GM23338 (cell line): ENCODE data around the gene F12. TPM values are rescaled to one million over a fixed set of nuclear protein-coding genes. Genes with fewer than 3 reads are reported as not detected.

Experiments used
- ATAC-seq: fragments of 200-7000 bp; cut with Tn5 transposase; 3 replicates; pipeline ENCODE4 v1.9.1; 2020
- DNase-seq: peaks from one replicate; pipeline ENCODE4 v3.0.0-alpha.2; 2015; ENCODE audit warnings: low spot score
- H2AFZ ChIP-seq: fragments of 200-600 bp; sonication (generic); 2 replicates; pipeline ENCODE4 v1.8.0; 2016; ENCODE audit warnings: antibody characterized with exemption, mild to moderate bottlenecking, moderate library complexity
- H3F3A ChIP-seq: fragments of 200-600 bp; sonication (generic); replicated peaks from 2 replicates; pipeline ENCODE4 v1.8.0; 2017; ENCODE audit warnings: antibody characterized with exemption, mixed run types, low read depth
- H3K27ac ChIP-seq: fragments of 200-600 bp; sonication (generic); 2 replicates; pipeline ENCODE4 v1.6.1; 2016; ENCODE audit warnings: low read depth
- H3K27me3 ChIP-seq: fragments of 200-600 bp; sonication (generic); 2 replicates; pipeline ENCODE4 v1.8.0; 2016; ENCODE audit warnings: mild to moderate bottlenecking, mixed run types, moderate library complexity; ENCODE audit not compliant: insufficient read depth
- H3K36me3 ChIP-seq: fragments of 200-600 bp; sonication (generic); 2 replicates; pipeline ENCODE4 v1.8.0; 2016; ENCODE audit warnings: mild to moderate bottlenecking; ENCODE audit not compliant: insufficient read depth
- H3K4me1 ChIP-seq: fragments of 200-600 bp; sonication (generic); 2 replicates; pipeline ENCODE4 v1.8.0; 2016; ENCODE audit warnings: mild to moderate bottlenecking, moderate library complexity; ENCODE audit not compliant: insufficient read depth
- H3K4me2 ChIP-seq: fragments of 200-600 bp; sonication (generic); 2 replicates; pipeline ENCODE4 v1.7.1; 2017; ENCODE audit warnings: mixed run types
- H3K4me3 ChIP-seq: fragments of 200-600 bp; sonication (generic); 2 replicates; pipeline ENCODE4 v1.6.1; 2016; ENCODE audit warnings: mixed run types
- H3K79me2 ChIP-seq: fragments of 200-600 bp; sonication (generic); replicated peaks from 2 replicates; pipeline ENCODE4 v1.8.0; 2017; ENCODE audit warnings: mild to moderate bottlenecking; ENCODE audit not compliant: insufficient read depth
- H3K9me2 ChIP-seq: fragments of 200-600 bp; sonication (generic); 2 replicates; pipeline ENCODE4 v1.8.0; 2017; ENCODE audit not compliant: insufficient read depth
- H4K20me1 ChIP-seq: fragments of 200-600 bp; sonication (generic); replicated peaks from 2 replicates; pipeline ENCODE4 v1.8.0; 2017; ENCODE audit warnings: mild to moderate bottlenecking; ENCODE audit not compliant: insufficient read depth
- H3K27ac Mint-ChIP-seq: 2 replicates; pipeline ENCODE4 v1.8.0; 2020; ENCODE audit warnings: inconsistent platforms, mild to moderate bottlenecking, moderate library complexity, mixed read lengths
- H3K27me3 Mint-ChIP-seq: 3 replicates; pipeline ENCODE4 v1.8.0; 2022; ENCODE audit warnings: low read depth, mild to moderate bottlenecking, moderate library complexity, mixed read lengths, inconsistent platforms; ENCODE audit not compliant: insufficient read depth, poor library complexity
- H3K36me3 Mint-ChIP-seq: 3 replicates; pipeline ENCODE4 v1.8.0; 2021; ENCODE audit warnings: low read depth, mild to moderate bottlenecking, inconsistent platforms, moderate library complexity, mixed read lengths
- H3K4me1 Mint-ChIP-seq: 3 replicates; pipeline ENCODE4 v1.8.0; 2020; ENCODE audit warnings: mild to moderate bottlenecking, inconsistent platforms, mixed read lengths
- H3K4me3 Mint-ChIP-seq: 3 replicates; pipeline ENCODE4 v1.8.0; 2021; ENCODE audit warnings: moderate library complexity, mild to moderate bottlenecking, inconsistent platforms, mixed read lengths
- H3K9me3 Mint-ChIP-seq: 3 replicates; pipeline ENCODE4 v1.8.0; 2020; ENCODE audit warnings: moderate library complexity, mild to moderate bottlenecking, inconsistent platforms, mixed read lengths
- POLR2AphosphoS5 ChIP-seq: IDR thresholded peaks from 2 replicates; pipeline ENCODE4 v1.6.1; 2016; ENCODE audit warnings: antibody characterized with exemption, low read depth
- ZNF114 ChIP-seq: fragments of 250-450 bp; sonication (Bioruptor Pico); IDR thresholded peaks from 2 replicates; pipeline ENCODE4 v1.5.0; 2020; ENCODE audit warnings: mild to moderate bottlenecking, moderate library complexity
- polyA plus RNA-seq: library from polyadenylated mRNA; unstranded; fragments of >200 nt; fragmentation: Nextera tagmentation; extraction: Ambion mirVana; gene quantifications from 2 replicates; pipeline ENCODE4 v1.2.1, GENCODE V29; 2016
- total RNA-seq: library from RNA; depleted of rRNA; stranded (reverse); fragments of >200 nt; shearing (Covaris generic); gene quantifications from 2 replicates; pipeline ENCODE4 v1.2.3, GENCODE V29; 2014
- TF ChIP-seq, protein P1 (sequence below): fragments of 250-450 bp; sonication (Bioruptor Pico); IDR thresholded peaks from 2 replicates; pipeline ENCODE4 v1.5.0; 2020; ENCODE audit warnings: mild to moderate bottlenecking, moderate library complexity
- TF ChIP-seq, protein P2 (sequence below), 2 experiments: fragments of 200-600 bp in 1 of 2; sonication (generic) in 1 of 2; conservative IDR thresholded peaks; 2 replicates each; pipeline versions ENCODE4 v1.5.1 to v1.6.1; 2016 to 2017; ENCODE audit warnings: antibody characterized with exemption in 2 of 2, low read depth in 2 of 2, mild to moderate bottlenecking in 2 of 2, moderate library complexity in 1 of 2
- TF ChIP-seq, protein P3 (sequence below): IDR thresholded peaks from 2 replicates; pipeline ENCODE4 v1.6.1; 2016; ENCODE audit warnings: antibody characterized with exemption

Gene F12
- total and polyA plus RNA-seq, 2 experiments from 2014 or later = 2.9 to 8.0 TPM

DNA sequence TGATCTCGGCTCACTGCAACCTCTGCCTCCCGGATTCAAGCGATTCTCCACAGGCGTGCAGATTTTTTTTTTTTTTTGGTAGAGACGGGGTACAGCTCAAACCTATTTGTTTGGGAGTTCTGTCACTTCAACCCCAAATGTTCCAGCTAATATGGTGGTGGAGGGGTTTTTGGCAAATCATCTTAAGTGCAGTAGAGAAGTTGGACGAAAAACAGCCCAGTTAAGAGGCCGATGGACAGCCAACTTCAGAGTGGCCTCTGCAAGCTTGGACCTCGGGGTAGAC lies 36.5 kb upstream of the F12 start (continued):
- TF ChIP-seq, protein P1, sequence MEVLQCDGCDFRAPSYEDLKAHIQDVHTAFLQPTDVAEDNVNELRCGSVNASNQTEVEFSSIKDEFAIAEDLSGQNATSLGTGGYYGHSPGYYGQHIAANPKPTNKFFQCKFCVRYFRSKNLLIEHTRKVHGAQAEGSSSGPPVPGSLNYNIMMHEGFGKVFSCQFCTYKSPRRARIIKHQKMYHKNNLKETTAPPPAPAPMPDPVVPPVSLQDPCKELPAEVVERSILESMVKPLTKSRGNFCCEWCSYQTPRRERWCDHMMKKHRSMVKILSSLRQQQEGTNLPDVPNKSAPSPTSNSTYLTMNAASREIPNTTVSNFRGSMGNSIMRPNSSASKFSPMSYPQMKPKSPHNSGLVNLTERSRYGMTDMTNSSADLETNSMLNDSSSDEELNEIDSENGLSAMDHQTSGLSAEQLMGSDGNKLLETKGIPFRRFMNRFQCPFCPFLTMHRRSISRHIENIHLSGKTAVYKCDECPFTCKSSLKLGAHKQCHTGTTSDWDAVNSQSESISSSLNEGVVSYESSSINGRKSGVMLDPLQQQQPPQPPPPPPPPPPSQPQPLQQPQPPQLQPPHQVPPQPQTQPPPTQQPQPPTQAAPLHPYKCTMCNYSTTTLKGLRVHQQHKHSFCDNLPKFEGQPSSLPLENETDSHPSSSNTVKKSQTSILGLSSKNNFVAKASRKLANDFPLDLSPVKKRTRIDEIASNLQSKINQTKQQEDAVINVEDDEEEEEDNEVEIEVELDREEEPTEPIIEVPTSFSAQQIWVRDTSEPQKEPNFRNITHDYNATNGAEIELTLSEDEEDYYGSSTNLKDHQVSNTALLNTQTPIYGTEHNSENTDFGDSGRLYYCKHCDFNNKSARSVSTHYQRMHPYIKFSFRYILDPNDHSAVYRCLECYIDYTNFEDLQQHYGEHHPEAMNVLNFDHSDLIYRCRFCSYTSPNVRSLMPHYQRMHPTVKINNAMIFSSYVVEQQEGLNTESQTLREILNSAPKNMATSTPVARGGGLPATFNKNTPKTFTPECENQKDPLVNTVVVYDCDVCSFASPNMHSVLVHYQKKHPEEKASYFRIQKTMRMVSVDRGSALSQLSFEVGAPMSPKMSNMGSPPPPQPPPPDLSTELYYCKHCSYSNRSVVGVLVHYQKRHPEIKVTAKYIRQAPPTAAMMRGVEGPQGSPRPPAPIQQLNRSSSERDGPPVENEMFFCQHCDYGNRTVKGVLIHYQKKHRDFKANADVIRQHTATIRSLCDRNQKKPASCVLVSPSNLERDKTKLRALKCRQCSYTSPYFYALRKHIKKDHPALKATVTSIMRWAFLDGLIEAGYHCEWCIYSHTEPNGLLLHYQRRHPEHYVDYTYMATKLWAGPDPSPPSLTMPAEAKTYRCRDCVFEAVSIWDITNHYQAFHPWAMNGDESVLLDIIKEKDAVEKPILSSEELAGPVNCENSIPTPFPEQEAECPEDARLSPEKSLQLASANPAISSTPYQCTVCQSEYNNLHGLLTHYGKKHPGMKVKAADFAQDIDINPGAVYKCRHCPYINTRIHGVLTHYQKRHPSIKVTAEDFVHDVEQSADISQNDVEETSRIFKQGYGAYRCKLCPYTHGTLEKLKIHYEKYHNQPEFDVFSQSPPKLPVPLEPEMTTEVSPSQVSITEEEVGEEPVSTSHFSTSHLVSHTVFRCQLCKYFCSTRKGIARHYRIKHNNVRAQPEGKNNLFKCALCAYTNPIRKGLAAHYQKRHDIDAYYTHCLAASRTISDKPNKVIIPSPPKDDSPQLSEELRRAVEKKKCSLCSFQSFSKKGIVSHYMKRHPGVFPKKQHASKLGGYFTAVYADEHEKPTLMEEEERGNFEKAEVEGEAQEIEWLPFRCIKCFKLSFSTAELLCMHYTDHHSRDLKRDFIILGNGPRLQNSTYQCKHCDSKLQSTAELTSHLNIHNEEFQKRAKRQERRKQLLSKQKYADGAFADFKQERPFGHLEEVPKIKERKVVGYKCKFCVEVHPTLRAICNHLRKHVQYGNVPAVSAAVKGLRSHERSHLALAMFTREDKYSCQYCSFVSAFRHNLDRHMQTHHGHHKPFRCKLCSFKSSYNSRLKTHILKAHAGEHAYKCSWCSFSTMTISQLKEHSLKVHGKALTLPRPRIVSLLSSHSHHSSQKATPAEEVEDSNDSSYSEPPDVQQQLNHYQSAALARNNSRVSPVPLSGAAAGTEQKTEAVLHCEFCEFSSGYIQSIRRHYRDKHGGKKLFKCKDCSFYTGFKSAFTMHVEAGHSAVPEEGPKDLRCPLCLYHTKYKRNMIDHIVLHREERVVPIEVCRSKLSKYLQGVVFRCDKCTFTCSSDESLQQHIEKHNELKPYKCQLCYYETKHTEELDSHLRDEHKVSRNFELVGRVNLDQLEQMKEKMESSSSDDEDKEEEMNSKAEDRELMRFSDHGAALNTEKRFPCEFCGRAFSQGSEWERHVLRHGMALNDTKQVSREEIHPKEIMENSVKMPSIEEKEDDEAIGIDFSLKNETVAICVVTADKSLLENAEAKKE = no peak
- no peak for TF ChIP-seq POLR2AphosphoS5
- no peak for TF ChIP-seq ZNF114 (CRISPR knock-in tag)
- TF ChIP-seq, protein P2, sequence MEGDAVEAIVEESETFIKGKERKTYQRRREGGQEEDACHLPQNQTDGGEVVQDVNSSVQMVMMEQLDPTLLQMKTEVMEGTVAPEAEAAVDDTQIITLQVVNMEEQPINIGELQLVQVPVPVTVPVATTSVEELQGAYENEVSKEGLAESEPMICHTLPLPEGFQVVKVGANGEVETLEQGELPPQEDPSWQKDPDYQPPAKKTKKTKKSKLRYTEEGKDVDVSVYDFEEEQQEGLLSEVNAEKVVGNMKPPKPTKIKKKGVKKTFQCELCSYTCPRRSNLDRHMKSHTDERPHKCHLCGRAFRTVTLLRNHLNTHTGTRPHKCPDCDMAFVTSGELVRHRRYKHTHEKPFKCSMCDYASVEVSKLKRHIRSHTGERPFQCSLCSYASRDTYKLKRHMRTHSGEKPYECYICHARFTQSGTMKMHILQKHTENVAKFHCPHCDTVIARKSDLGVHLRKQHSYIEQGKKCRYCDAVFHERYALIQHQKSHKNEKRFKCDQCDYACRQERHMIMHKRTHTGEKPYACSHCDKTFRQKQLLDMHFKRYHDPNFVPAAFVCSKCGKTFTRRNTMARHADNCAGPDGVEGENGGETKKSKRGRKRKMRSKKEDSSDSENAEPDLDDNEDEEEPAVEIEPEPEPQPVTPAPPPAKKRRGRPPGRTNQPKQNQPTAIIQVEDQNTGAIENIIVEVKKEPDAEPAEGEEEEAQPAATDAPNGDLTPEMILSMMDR (conservative IDR thresholded peaks at IDR 0.05; ENCODE audit: low read depth in 2 of 2) = no peak

DNA sequence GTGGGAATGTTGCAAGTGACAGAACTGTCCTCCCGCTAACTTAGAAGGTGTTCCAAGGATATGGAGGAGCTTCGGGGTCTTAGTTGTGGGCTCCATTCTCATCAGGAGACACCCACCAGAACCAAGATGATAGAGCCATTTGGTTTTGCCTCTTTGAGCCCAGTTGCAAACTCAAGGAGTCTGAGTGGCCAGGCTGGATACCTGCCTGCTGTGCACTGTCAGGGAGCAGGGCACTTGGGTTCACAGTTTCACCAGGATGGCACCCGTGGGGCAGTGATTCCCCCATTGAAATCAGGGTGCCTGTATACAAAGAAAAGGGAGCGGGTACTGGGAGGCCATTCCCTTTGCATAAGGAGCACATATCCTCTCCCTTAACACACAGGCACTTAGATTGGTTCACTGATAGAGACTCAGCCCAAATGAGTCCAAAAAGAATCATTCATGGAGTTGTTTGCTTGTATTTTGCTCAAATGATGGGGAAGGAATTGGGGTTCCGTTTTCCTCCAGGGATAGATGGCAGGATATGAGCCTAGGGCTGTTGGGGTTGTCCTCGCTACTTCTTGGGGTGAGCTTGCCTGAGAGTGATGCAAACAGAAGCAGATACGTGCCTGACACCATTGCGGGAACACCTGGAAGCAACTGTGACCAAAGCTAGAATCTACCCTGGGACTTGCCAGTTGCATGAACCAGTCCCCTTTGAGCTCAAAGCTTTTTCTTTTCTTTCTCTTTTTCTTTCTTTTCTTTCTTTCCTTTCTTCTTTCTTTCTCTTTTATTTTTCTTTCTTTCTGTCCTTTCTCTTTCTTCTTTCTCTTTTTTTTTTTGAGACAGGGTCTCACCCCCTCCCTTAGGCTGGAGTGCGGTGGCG lies 35.9 kb upstream of the F12 start:
- no peak for ATAC-seq
- Mint-ChIP-seq H3K9me3 (peaks cover 3% of the 10 kb centered on the region; the same call in 1 of the 3 replicates), H3K27me3 (peaks cover 44% of the 10 kb centered on the region), H3K36me3 (peaks cover 11% of the 10 kb centered on the region), H3K4me1 (peaks cover 36% of the 10 kb centered on the region), H3K4me3 (peak overlapping the region; percentile 67), H3K27ac (no peak overlapping the region)
- Histone ChIP-seq H2AFZ (no peak overlapping the region), H3K4me1 (peaks cover 23% of the 10 kb centered on the region), H3K79me2 (no peaks in the 10 kb centered on the region), H3K9me2 (no peaks in the 10 kb centered on the region), H3K4me2 (peak overlapping the region; percentile 88), H3K36me3 (no peaks in the 10 kb centered on the region), H3K27me3 (peaks cover 37% of the 10 kb centered on the region), H3F3A (peaks cover 26% of the 10 kb centered on the region), H4K20me1 (no peaks in the 10 kb centered on the region; the same call in 1 of the 2 replicates), H3K4me3 (peak overlapping the region; percentile 80), H3K27ac (no peak overlapping the region)
- TF ChIP-seq, protein P3, sequence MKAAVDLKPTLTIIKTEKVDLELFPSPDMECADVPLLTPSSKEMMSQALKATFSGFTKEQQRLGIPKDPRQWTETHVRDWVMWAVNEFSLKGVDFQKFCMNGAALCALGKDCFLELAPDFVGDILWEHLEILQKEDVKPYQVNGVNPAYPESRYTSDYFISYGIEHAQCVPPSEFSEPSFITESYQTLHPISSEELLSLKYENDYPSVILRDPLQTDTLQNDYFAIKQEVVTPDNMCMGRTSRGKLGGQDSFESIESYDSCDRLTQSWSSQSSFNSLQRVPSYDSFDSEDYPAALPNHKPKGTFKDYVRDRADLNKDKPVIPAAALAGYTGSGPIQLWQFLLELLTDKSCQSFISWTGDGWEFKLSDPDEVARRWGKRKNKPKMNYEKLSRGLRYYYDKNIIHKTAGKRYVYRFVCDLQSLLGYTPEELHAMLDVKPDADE = no peak
- no peak for DNase-seq
